NT2/D1 (cell line): Measurements from ENCODE around the gene ATP11B.

Experiments used
- DNase-seq: peaks from one replicate; pipeline ENCODE4 v3.0.0-alpha.2; 2011; ENCODE audit warnings: low read depth, low spot score
- H3K27me3 ChIP-seq: 2 replicates; pipeline ENCODE4 v1.6.0; 2011; ENCODE audit warnings: mild to moderate bottlenecking; ENCODE audit not compliant: insufficient read length, insufficient read depth
- H3K36me3 ChIP-seq: 2 replicates; pipeline ENCODE4 v1.6.1; 2011; ENCODE audit warnings: mild to moderate bottlenecking, low read length, mixed read lengths; ENCODE audit not compliant: insufficient read depth, insufficient read length
- H3K4me1 ChIP-seq: 2 replicates; pipeline ENCODE4 v1.5.1; 2011; ENCODE audit not compliant: insufficient read depth, insufficient read length
- H3K4me3 ChIP-seq: 2 replicates; pipeline ENCODE4 v1.5.1; 2011; ENCODE audit warnings: low read depth; ENCODE audit not compliant: insufficient read length
- H3K9ac ChIP-seq: 2 replicates; pipeline ENCODE4 v1.6.0; 2011; ENCODE audit warnings: low read depth; ENCODE audit not compliant: insufficient read length
- H3K9me3 ChIP-seq: 2 replicates; pipeline ENCODE4 v1.5.1; 2011; ENCODE audit warnings: mild to moderate bottlenecking, low read length; ENCODE audit not compliant: insufficient read depth
- SUZ12 ChIP-seq: IDR thresholded peaks from 2 replicates; pipeline ENCODE4 v1.6.1; 2011; ENCODE audit not compliant: insufficient read length, insufficient read depth; ENCODE audit errors: extremely low read depth
- YY1 ChIP-seq: IDR thresholded peaks from 2 replicates; pipeline ENCODE4 v1.6.1; 2011; ENCODE audit not compliant: insufficient read length, insufficient read depth
- ZNF274 ChIP-seq: IDR thresholded peaks from 2 replicates; pipeline ENCODE4 v1.6.1; 2011; ENCODE audit warnings: mild to moderate bottlenecking, low read depth, low read length

The ATP11B gene

GRCh38 chr3:182959474-182960350, 166.4 kb downstream of the ATP11B start:
- Histone ChIP-seq H3K36me3 (peaks cover 45% of the 10 kb centered on the region), H3K9ac (no peak overlapping the region), H3K4me1 (no peaks in the 10 kb centered on the region), H3K9me3 (no peaks in the 10 kb centered on the region), H3K27me3 (no peaks in the 10 kb centered on the region), H3K4me3 (no peak overlapping the region)
- no peak for DNase-seq
- TF ChIP-seq SUZ12 (no peak), YY1 (no peak), ZNF274 (no peak)

GRCh38 chr3:182962166-182962565, 168.9 kb downstream of the ATP11B start:
- no peak overlapping the region for H3K4me3 ChIP-seq
- no peak for DNase-seq
- peaks cover 37% of the 10 kb centered on the region for H3K36me3 ChIP-seq
- no peaks in the 10 kb centered on the region for H3K4me1 ChIP-seq
- H3K9me3 ChIP-seq, result no peaks in the 10 kb centered on the region
- no peak overlapping the region for H3K9ac ChIP-seq
- H3K27me3 ChIP-seq, result no peaks in the 10 kb centered on the region
- TF ChIP-seq ZNF274 (no peak), SUZ12 (no peak), YY1 (no peak)

GRCh38 chr3:182964179-182964578, 170.9 kb downstream of the ATP11B start:
- H3K4me3 ChIP-seq, result no peak overlapping the region
- DNase-seq, result no peak
- TF ChIP-seq YY1 (no peak), ZNF274 (no peak), SUZ12 (no peak)
- no peaks in the 10 kb centered on the region for H3K4me1 ChIP-seq
- no peak overlapping the region for H3K9ac ChIP-seq
- no peaks in the 10 kb centered on the region for H3K9me3 ChIP-seq
- peaks cover 24% of the 10 kb centered on the region for H3K36me3 ChIP-seq
- no peaks in the 10 kb centered on the region for H3K27me3 ChIP-seq

GRCh38 chr3:182965861-182966366, 172.6 kb downstream of the ATP11B start:
- Histone ChIP-seq H3K36me3 (peaks cover 22% of the 10 kb centered on the region), H3K4me3 (no peak overlapping the region)
- TF ChIP-seq YY1, result no peak
- no peak for TF ChIP-seq ZNF274
- TF ChIP-seq SUZ12, result no peak

GRCh38 chr3:182967218-182968204, 174.2 kb downstream of the ATP11B start:
- no peaks in the 10 kb centered on the region for H3K4me1 ChIP-seq
- TF ChIP-seq YY1 (no peak), ZNF274 (no peak), SUZ12 (no peak)
- H3K4me3 ChIP-seq, result no peak overlapping the region
- no peak overlapping the region for H3K9ac ChIP-seq
- H3K27me3 ChIP-seq, result no peaks in the 10 kb centered on the region
- no peak for DNase-seq
- peaks cover 11% of the 10 kb centered on the region for H3K36me3 ChIP-seq
- H3K9me3 ChIP-seq, result no peaks in the 10 kb centered on the region

More at GRCh38 chr3:182965861-182966366, 172.6 kb downstream of the ATP11B start:
- DNase-seq, result no peak
- no peaks in the 10 kb centered on the region for H3K27me3 ChIP-seq
- no peaks in the 10 kb centered on the region for H3K9me3 ChIP-seq
- no peaks in the 10 kb centered on the region for H3K4me1 ChIP-seq
- no peak overlapping the region for H3K9ac ChIP-seq

GRCh38 chr3:182969277-182969676, 176.0 kb downstream of the ATP11B start:
- H3K9ac ChIP-seq, result no peak overlapping the region
- H3K4me3 ChIP-seq, result no peak overlapping the region
- no peak for DNase-seq
- no peaks in the 10 kb centered on the region for H3K9me3 ChIP-seq
- H3K27me3 ChIP-seq, result no peaks in the 10 kb centered on the region
- no peak for TF ChIP-seq SUZ12
- TF ChIP-seq YY1, result no peak
- TF ChIP-seq ZNF274, result no peak
- peaks cover 3% of the 10 kb centered on the region for H3K36me3 ChIP-seq
- H3K4me1 ChIP-seq, result no peaks in the 10 kb centered on the region

GRCh38 chr3:182969853-182970252, 176.5 kb downstream of the ATP11B start:
- Histone ChIP-seq H3K4me1 (no peaks in the 10 kb centered on the region), H3K36me3 (peaks cover 3% of the 10 kb centered on the region), H3K9ac (no peak overlapping the region), H3K9me3 (no peaks in the 10 kb centered on the region), H3K27me3 (no peaks in the 10 kb centered on the region), H3K4me3 (no peak overlapping the region)
- TF ChIP-seq ZNF274 (no peak), YY1 (no peak), SUZ12 (no peak)
- DNase-seq, result no peak
